ENCODE measurements around the gene DUSP22.

The DUSP22 gene

GRCh38 chr6:255041-255750 lies 37.1 kb upstream of the DUSP22 start:
- H4K91ac ChIP-seq (ENCODE audit: low read depth, low read length) = no peak overlapping the region
- no peak overlapping the region for H2BK12ac ChIP-seq (ENCODE audit: low read length)
- H3K23ac ChIP-seq (ENCODE audit: low read length) = no peak overlapping the region
- H3K18ac ChIP-seq (ENCODE audit: low read length) = no peak overlapping the region
- no peak overlapping the region for H2BK120ac ChIP-seq (ENCODE audit: insufficient read depth, low read length, poor library complexity)
- no peak for DNase-seq
- no peaks in the 10 kb centered on the region for H3K27me3 ChIP-seq (ENCODE audit: insufficient read depth, low read length)
- no peak overlapping the region for H4K12ac ChIP-seq (ENCODE audit: low read depth, low read length)
- H3K4me3 ChIP-seq (ENCODE audit: low read depth, low read length) = no peak overlapping the region
- no peak overlapping the region for H3K14ac ChIP-seq (ENCODE audit: low read length)
- no peak overlapping the region for H3K9ac ChIP-seq (ENCODE audit: low read length)
- H3K4me1 ChIP-seq (ENCODE audit: control insufficient read depth in 1 of 2, insufficient read depth in 2 of 2, low read length in 2 of 2) = no peaks in the 10 kb centered on the region
- no peak overlapping the region for H2AK5ac ChIP-seq (ENCODE audit: low read length)
- H3K36me3 ChIP-seq (ENCODE audit: control insufficient read depth in 1 of 2, insufficient read depth in 2 of 2, low read length in 2 of 2) = no peaks in the 10 kb centered on the region
- H2AFZ ChIP-seq (ENCODE audit: insufficient read depth, low read length, poor library complexity) = no peak overlapping the region
- no peak overlapping the region for H3K4ac ChIP-seq (ENCODE audit: low read depth, low read length)
- no peak overlapping the region for H4K8ac ChIP-seq (ENCODE audit: low read depth, low read length)
- WGBS (ENCODE audit: extremely low coverage, insufficient coverage, insufficient read length) = no CpG with 5 or more reads among the region's 9 CpGs
- H3K9me3 ChIP-seq (ENCODE audit: insufficient read depth, low read depth, low read length) = peaks cover 6% of the 10 kb centered on the region
- H3K79me1 ChIP-seq (ENCODE audit: low read length) = no peaks in the 10 kb centered on the region
- no peak overlapping the region for H3K27ac ChIP-seq (ENCODE audit: low read depth, low read length)
- H3K79me2 ChIP-seq (ENCODE audit: control insufficient read depth, insufficient read depth, low read length, poor library complexity) = no peaks in the 10 kb centered on the region
- H3K4me2 ChIP-seq (ENCODE audit: low read length) = no peak overlapping the region
- no peak overlapping the region for H2BK5ac ChIP-seq (ENCODE audit: low read depth, low read length, poor library complexity)

GRCh38 chr6:255751-256083 lies 36.6 kb upstream of the DUSP22 start:
- no CpG with 5 or more reads among the region's 8 CpGs for WGBS (ENCODE audit: extremely low coverage, insufficient coverage, insufficient read length)
- Histone ChIP-seq H4K8ac (ENCODE audit: low read depth, low read length) (no peak overlapping the region), H3K36me3 (ENCODE audit: control insufficient read depth in 1 of 2, insufficient read depth in 2 of 2, low read length in 2 of 2) (no peaks in the 10 kb centered on the region), H4K91ac (ENCODE audit: low read depth, low read length) (no peak overlapping the region), H3K18ac (ENCODE audit: low read length) (no peak overlapping the region), H3K9ac (ENCODE audit: low read length) (no peak overlapping the region), H3K14ac (ENCODE audit: low read length) (no peak overlapping the region), H3K27ac (ENCODE audit: low read depth, low read length) (no peak overlapping the region), H3K23ac (ENCODE audit: low read length) (no peak overlapping the region), H3K4ac (ENCODE audit: low read depth, low read length) (no peak overlapping the region), H3K4me3 (ENCODE audit: low read depth, low read length) (no peak overlapping the region), H3K27me3 (ENCODE audit: insufficient read depth, low read length) (no peaks in the 10 kb centered on the region), H3K79me1 (ENCODE audit: low read length) (no peaks in the 10 kb centered on the region), H2BK120ac (ENCODE audit: insufficient read depth, low read length, poor library complexity) (no peak overlapping the region), H2AFZ (ENCODE audit: insufficient read depth, low read length, poor library complexity) (no peak overlapping the region), H2BK5ac (ENCODE audit: low read depth, low read length, poor library complexity) (no peak overlapping the region), H2BK12ac (ENCODE audit: low read length) (no peak overlapping the region), H3K4me2 (ENCODE audit: low read length) (no peak overlapping the region), H3K79me2 (ENCODE audit: control insufficient read depth, insufficient read depth, low read length, poor library complexity) (no peaks in the 10 kb centered on the region), H3K4me1 (ENCODE audit: control insufficient read depth in 1 of 2, insufficient read depth in 2 of 2, low read length in 2 of 2) (no peaks in the 10 kb centered on the region), H3K9me3 (ENCODE audit: insufficient read depth, low read depth, low read length) (peaks cover 6% of the 10 kb centered on the region), H2AK5ac (ENCODE audit: low read length) (no peak overlapping the region), H4K12ac (ENCODE audit: low read depth, low read length) (no peak overlapping the region)
- DNase-seq = no peak

GRCh38 chr6:256169-256568 lies 36.1 kb upstream of the DUSP22 start:
- Histone ChIP-seq H3K23ac (ENCODE audit: low read length) (no peak overlapping the region), H4K91ac (ENCODE audit: low read depth, low read length) (no peak overlapping the region), H2AK5ac (ENCODE audit: low read length) (no peak overlapping the region), H3K9me3 (ENCODE audit: insufficient read depth, low read depth, low read length) (peaks cover 6% of the 10 kb centered on the region), H3K36me3 (ENCODE audit: control insufficient read depth in 1 of 2, insufficient read depth in 2 of 2, low read length in 2 of 2) (no peaks in the 10 kb centered on the region), H3K4me2 (ENCODE audit: low read length) (no peak overlapping the region), H3K4me1 (ENCODE audit: control insufficient read depth in 1 of 2, insufficient read depth in 2 of 2, low read length in 2 of 2) (no peaks in the 10 kb centered on the region), H2BK12ac (ENCODE audit: low read length) (no peak overlapping the region), H3K14ac (ENCODE audit: low read length) (no peak overlapping the region), H3K79me1 (ENCODE audit: low read length) (no peaks in the 10 kb centered on the region), H2AFZ (ENCODE audit: insufficient read depth, low read length, poor library complexity) (no peak overlapping the region), H2BK5ac (ENCODE audit: low read depth, low read length, poor library complexity) (no peak overlapping the region), H3K4me3 (ENCODE audit: low read depth, low read length) (no peak overlapping the region), H4K12ac (ENCODE audit: low read depth, low read length) (no peak overlapping the region), H3K18ac (ENCODE audit: low read length) (no peak overlapping the region), H3K9ac (ENCODE audit: low read length) (no peak overlapping the region), H3K4ac (ENCODE audit: low read depth, low read length) (no peak overlapping the region), H4K8ac (ENCODE audit: low read depth, low read length) (no peak overlapping the region), H3K27ac (ENCODE audit: low read depth, low read length) (no peak overlapping the region), H2BK120ac (ENCODE audit: insufficient read depth, low read length, poor library complexity) (no peak overlapping the region), H3K79me2 (ENCODE audit: control insufficient read depth, insufficient read depth, low read length, poor library complexity) (no peaks in the 10 kb centered on the region), H3K27me3 (ENCODE audit: insufficient read depth, low read length) (no peaks in the 10 kb centered on the region)
- no CpG with 5 or more reads among the region's 9 CpGs for WGBS (ENCODE audit: extremely low coverage, insufficient coverage, insufficient read length)
- no peak for DNase-seq

GRCh38 chr6:257031-257725 lies 35.1 kb upstream of the DUSP22 start:
- Histone ChIP-seq H2BK120ac (ENCODE audit: insufficient read depth, low read length, poor library complexity) (no peak overlapping the region), H3K4ac (ENCODE audit: low read depth, low read length) (no peak overlapping the region), H2AFZ (ENCODE audit: insufficient read depth, low read length, poor library complexity) (no peak overlapping the region), H3K4me3 (ENCODE audit: low read depth, low read length) (no peak overlapping the region), H3K9me3 (ENCODE audit: insufficient read depth, low read depth, low read length) (peaks cover 6% of the 10 kb centered on the region), H3K27me3 (ENCODE audit: insufficient read depth, low read length) (no peaks in the 10 kb centered on the region), H4K91ac (ENCODE audit: low read depth, low read length) (no peak overlapping the region), H3K4me1 (ENCODE audit: control insufficient read depth in 1 of 2, insufficient read depth in 2 of 2, low read length in 2 of 2) (no peaks in the 10 kb centered on the region), H3K9ac (ENCODE audit: low read length) (no peak overlapping the region), H4K8ac (ENCODE audit: low read depth, low read length) (no peak overlapping the region), H4K12ac (ENCODE audit: low read depth, low read length) (no peak overlapping the region), H3K79me1 (ENCODE audit: low read length) (no peaks in the 10 kb centered on the region), H2BK5ac (ENCODE audit: low read depth, low read length, poor library complexity) (no peak overlapping the region), H3K18ac (ENCODE audit: low read length) (no peak overlapping the region), H3K4me2 (ENCODE audit: low read length) (no peak overlapping the region), H3K23ac (ENCODE audit: low read length) (no peak overlapping the region), H3K79me2 (ENCODE audit: control insufficient read depth, insufficient read depth, low read length, poor library complexity) (no peaks in the 10 kb centered on the region), H2BK12ac (ENCODE audit: low read length) (no peak overlapping the region), H3K27ac (ENCODE audit: low read depth, low read length) (no peak overlapping the region), H3K14ac (ENCODE audit: low read length) (no peak overlapping the region), H3K36me3 (ENCODE audit: control insufficient read depth in 1 of 2, insufficient read depth in 2 of 2, low read length in 2 of 2) (no peaks in the 10 kb centered on the region), H2AK5ac (ENCODE audit: low read length) (no peak overlapping the region)
- WGBS (ENCODE audit: extremely low coverage, insufficient coverage, insufficient read length) = no CpG with 5 or more reads among the region's 8 CpGs
- DNase-seq = peak; percentile 26 to 69
